GM06990 (cell line): Measurements from ENCODE around the gene CSRP1.
"Not testable (repeated sequence)": the region's sequence is repeated elsewhere in the genome, so short reads cannot be mapped to it uniquely, and the experiment has no call there.

ENCODE experiments used
- DNase-seq: peaks from one replicate; pipeline ENCODE4 v3.0.0-alpha.2; 2011; ENCODE audit not compliant: insufficient read length; ENCODE audit errors: extremely low read depth
- H3K27me3 ChIP-seq: replicated peaks from 2 replicates; pipeline ENCODE4 v1.6.0; 2011; ENCODE audit warnings: low read length; ENCODE audit not compliant: control insufficient read depth, insufficient read depth
- H3K36me3 ChIP-seq: 2 replicates; pipeline ENCODE4 v1.5.1; 2011; ENCODE audit warnings: low read length; ENCODE audit not compliant: control insufficient read depth, insufficient read depth
- H3K4me3 ChIP-seq: replicated peaks from 2 replicates; pipeline ENCODE4 v1.5.1; 2011; ENCODE audit warnings: low read depth, mild to moderate bottlenecking, control low read depth, low read length
- CTCF ChIP-seq: IDR thresholded peaks from 2 replicates; pipeline ENCODE4 v1.5.1; 2011; ENCODE audit warnings: low read length, control low read depth, mild to moderate bottlenecking, inconsistent platforms; ENCODE audit not compliant: insufficient read depth, poor library complexity, severe bottlenecking

CSRP1 gene

DNA sequence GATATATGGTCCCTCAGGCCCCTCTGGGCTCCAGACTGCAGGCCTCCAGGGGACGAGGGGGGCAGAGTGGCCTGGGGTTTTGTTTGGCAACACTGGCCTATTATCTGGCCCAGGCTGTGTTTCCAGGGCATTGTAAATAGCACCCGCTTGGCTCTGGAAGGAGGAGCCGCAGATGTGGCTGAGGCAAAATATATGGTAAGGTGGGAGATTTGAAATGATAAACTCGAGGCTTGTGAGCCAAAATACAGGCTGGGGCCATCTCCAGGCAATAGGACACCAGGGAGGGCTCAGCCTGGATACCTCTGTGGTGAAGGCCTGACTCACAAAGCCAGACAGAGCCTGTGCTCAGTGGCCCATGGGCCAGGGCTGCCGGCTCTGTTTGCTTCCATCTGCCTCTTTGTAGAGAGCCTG, 46.0 kb upstream of the CSRP1 start:
- H3K4me3 ChIP-seq: no peak overlapping the region
- no peaks in the 10 kb centered on the region; the same call in 1 of the 2 replicates for H3K27me3 ChIP-seq
- no peaks in the 10 kb centered on the region for H3K36me3 ChIP-seq
- no peak for TF ChIP-seq CTCF
- no peak for DNase-seq

DNA sequence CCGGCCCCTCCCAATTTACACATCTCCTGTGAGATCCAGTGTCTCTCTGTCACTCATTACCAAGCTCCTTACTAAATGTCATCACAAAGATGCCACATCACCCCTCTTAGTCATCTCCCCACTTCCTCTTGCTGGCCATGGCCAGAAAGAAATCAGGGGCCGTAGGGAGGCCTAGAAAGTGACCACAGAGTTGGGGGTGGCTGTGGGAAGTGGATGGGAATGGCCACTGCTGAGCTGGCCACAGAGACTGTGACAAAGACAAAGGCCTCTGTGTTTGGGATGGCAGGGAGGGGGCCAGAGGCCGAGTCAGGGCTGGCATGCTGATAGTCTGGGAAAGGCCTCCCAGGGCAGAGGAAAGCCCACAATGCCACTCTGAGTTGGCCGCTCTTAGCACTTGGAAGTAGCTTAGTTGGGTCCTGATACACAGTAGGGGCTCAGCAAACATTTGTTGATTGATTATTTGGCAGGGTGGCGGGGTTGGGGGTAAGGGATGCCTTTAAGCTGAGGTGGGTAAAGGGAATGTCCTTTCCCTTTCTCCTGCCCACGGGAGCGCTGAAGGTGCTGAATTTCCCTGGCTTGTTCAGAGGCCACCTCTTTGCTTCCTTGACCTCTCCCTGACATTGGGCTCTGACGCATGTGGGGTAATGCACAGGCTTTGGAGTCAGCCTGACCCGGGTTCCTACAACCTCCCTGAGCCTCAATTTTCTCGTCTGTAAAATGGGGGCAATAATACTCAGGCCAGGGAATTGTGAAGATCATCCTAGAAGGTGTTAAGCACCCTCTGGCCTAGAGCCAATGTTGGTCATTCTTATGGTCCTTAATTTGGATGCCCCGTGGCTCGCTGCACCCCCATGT, 45.2 kb upstream of the CSRP1 start:
- Histone ChIP-seq H3K4me3 (no peak overlapping the region), H3K27me3 (no peaks in the 10 kb centered on the region; the same call in 1 of the 2 replicates), H3K36me3 (no peaks in the 10 kb centered on the region)
- TF ChIP-seq CTCF: no peak
- DNase-seq: no peak

DNA sequence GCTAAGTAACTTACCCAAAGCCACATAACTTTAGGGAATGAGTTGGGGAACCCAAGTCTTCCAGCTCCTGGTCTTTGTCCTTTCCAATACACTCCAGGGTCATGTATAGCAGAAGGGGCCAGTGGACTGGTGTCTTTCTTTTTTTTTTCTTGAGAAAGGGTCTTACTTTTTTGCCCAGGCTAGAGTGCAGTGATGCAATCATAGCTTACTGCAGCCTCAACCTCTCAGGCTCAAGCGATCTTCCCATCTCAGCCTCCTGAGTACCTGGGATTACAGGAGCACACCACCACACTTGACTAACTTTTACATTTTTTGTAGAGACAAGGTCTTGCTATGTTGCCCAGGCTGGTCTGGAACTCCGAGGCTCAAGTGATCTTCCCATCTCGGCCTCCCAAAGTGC, 44.2 kb upstream of the CSRP1 start:
- no peaks in the 10 kb centered on the region; the same call in 1 of the 2 replicates for H3K27me3 ChIP-seq
- DNase-seq: no peak
- no peak overlapping the region for H3K4me3 ChIP-seq
- H3K36me3 ChIP-seq: no peaks in the 10 kb centered on the region
- no peak for TF ChIP-seq CTCF

DNA sequence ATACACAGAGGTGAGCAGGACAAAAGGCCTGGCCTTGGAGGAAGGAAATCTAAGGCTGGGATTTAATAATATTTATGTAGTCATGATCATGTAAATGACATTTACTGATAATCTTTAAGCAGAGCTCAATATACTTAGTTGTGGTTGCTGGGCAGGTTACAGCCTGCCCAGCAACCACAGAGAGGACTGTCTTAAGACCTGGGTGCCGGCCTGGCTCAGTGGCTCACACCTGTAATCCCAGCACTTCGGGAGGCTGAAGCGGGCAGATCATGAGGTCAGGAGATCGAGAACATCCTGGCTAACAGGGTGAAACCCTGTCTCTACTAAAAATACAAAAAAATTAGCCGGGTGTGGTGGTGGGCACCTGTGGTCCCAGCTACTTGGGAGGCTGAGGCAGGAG, 42.6 kb upstream of the CSRP1 start:
- H3K36me3 ChIP-seq, DNase-seq: not testable (repeated sequence)

GRCh38 chr1:201545851-201546492, 39.0 kb upstream of the CSRP1 start:
- Histone ChIP-seq H3K36me3 (no peaks in the 10 kb centered on the region), H3K27me3 (no peaks in the 10 kb centered on the region), H3K4me3 (no peak overlapping the region)
- peak; percentile 15 for TF ChIP-seq CTCF
- peak; percentile 26 for DNase-seq

More for the DNA sequence above, 42.6 kb upstream of the CSRP1 start:
- not testable (repeated sequence) for H3K4me3 ChIP-seq, H3K27me3 ChIP-seq

DNA sequence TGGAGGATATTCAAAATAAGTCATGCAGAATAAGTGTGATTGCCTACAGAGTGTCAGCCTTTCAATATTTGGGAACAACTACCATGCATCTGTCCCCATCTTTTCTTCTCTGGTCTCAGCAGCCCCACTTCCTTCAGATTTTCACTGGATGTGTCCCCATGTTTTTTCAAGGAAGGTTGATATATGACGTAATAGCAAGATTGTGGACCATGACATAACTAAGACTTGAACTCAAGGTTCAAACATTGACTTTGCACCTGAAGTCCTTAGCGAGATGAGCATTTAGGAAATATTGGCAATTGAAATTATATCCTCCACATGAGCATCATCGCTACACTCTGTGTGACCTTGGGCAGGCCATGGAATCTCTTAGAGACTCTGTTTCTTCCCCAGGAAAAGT, 37.8 kb upstream of the CSRP1 start:
- H3K27me3 ChIP-seq: no peaks in the 10 kb centered on the region
- H3K36me3 ChIP-seq: no peaks in the 10 kb centered on the region

More for the DNA sequence above, 37.8 kb upstream of the CSRP1 start:
- DNase-seq: no peak
- TF ChIP-seq CTCF: no peak
- H3K4me3 ChIP-seq: no peak overlapping the region
